KMS-11 (cell line): Measurements from ENCODE around the gene DBN1.

Experiments used
- H2AFZ ChIP-seq: fragments of 200-600 bp; sonication (generic); 2 replicates; pipeline ENCODE4 v1.6.1; 2016; ENCODE audit warnings: antibody characterized with exemption, mixed run types, low read depth
- H3K27ac ChIP-seq: fragments of 200-600 bp; sonication (generic); 2 replicates; pipeline ENCODE4 v1.6.1; 2016; ENCODE audit warnings: mild to moderate bottlenecking, mixed run types
- H3K27me3 ChIP-seq: fragments of 200-600 bp; sonication (generic); 2 replicates; pipeline ENCODE4 v1.6.1; 2017; ENCODE audit warnings: mild to moderate bottlenecking, low read depth, mixed run types, moderate library complexity; ENCODE audit not compliant: insufficient read depth
- H3K36me3 ChIP-seq: fragments of 200-600 bp; sonication (generic); 2 replicates; pipeline ENCODE4 v1.6.1; 2017; ENCODE audit warnings: mild to moderate bottlenecking, mixed run types; ENCODE audit not compliant: insufficient read depth
- H3K4me1 ChIP-seq: fragments of 200-600 bp; sonication (generic); 2 replicates; pipeline ENCODE4 v1.6.1; 2016; ENCODE audit warnings: mild to moderate bottlenecking, low read depth, mixed run types; ENCODE audit not compliant: poor library complexity, severe bottlenecking
- H3K4me2 ChIP-seq: fragments of 200-600 bp; sonication (generic); 2 replicates; pipeline ENCODE4 v1.7.0; 2016; ENCODE audit warnings: mild to moderate bottlenecking, mixed run types
- H3K4me3 ChIP-seq: fragments of 200-600 bp; sonication (generic); IDR thresholded peaks from 2 replicates; pipeline ENCODE4 v1.6.1; 2017; ENCODE audit warnings: low read depth, low read length, mixed read lengths; ENCODE audit not compliant: insufficient read depth
- H3K79me2 ChIP-seq: fragments of 200-600 bp; sonication (generic); 2 replicates; pipeline ENCODE4 v1.6.1; 2016; ENCODE audit warnings: low read depth, mixed run types; ENCODE audit not compliant: insufficient read depth
- H3K9ac ChIP-seq: fragments of 200-600 bp; sonication (generic); 2 replicates; pipeline ENCODE4 v1.6.1; 2016; ENCODE audit warnings: mild to moderate bottlenecking, mixed run types
- H4K20me1 ChIP-seq: fragments of 200-600 bp; sonication (generic); 2 replicates; pipeline ENCODE4 v1.6.1; 2016; ENCODE audit warnings: mild to moderate bottlenecking, mixed run types; ENCODE audit not compliant: insufficient read depth
- CTCF ChIP-seq: fragments of 200-600 bp; sonication (generic); conservative IDR thresholded peaks from 2 replicates; pipeline ENCODE4 v1.6.1; 2017; ENCODE audit warnings: low read depth, mild to moderate bottlenecking, antibody characterized with exemption, low read length, moderate library complexity, mixed read lengths

The DBN1 gene

GRCh38 chr5:177516601-177517568 is 43.5 kb upstream of the DBN1 start, which contains the start of gene DDX41:
Gene DDX41, minus strand, starts transcription at chr5:177516961. Its CDS starts 16 bp downstream, at chr5:177516945.
- peak within 1 kb of the TSS; percentile 73 for H2AFZ ChIP-seq
- no peaks in the 10 kb centered on the region for H4K20me1 ChIP-seq

GRCh38 chr5:177515580-177515979 is 42.1 kb upstream of the DBN1 start:
- Histone ChIP-seq H4K20me1 (no peaks in the 10 kb centered on the region), H3K4me3 (no peak overlapping the region), H3K27me3 (no peaks in the 10 kb centered on the region), H2AFZ (no peak overlapping the region), H3K27ac (no peak overlapping the region), H3K4me1 (peaks cover 3% of the 10 kb centered on the region), H3K79me2 (0 out of 2 replicates have a peak, but pooled peaks cover 8% of the 10 kb centered on the region), H3K36me3 (no peaks in the 10 kb centered on the region), H3K4me2 (peak overlapping the region; percentile 66), H3K9ac (no peak overlapping the region)
- no peak for TF ChIP-seq CTCF

More at GRCh38 chr5:177516601-177517568, 43.5 kb upstream of the DBN1 start, which contains the start of gene DDX41:
- TF ChIP-seq CTCF, result no peak
- Histone ChIP-seq H3K4me1 (peaks cover 3% of the 10 kb centered on the region), H3K4me2 (peak within 1 kb of the TSS; percentile 66), H3K4me3 (no peak within 1 kb of the TSS), H3K27me3 (no peaks in the 10 kb centered on the region), H3K79me2 (0 out of 2 replicates have a peak, but pooled peaks cover 8% of the 10 kb centered on the region), H3K36me3 (no peaks in the 10 kb centered on the region), H3K27ac (no peak within 1 kb of the TSS; the same call in 1 of the 2 replicates), H3K9ac (peak within 1 kb of the TSS; percentile 44; the same call in 1 of the 2 replicates)

- Histone ChIP-seq H3K4me2 (no peak overlapping the region), H3K4me3 (no peak overlapping the region), H3K9ac (no peak overlapping the region), H3K27me3 (no peaks in the 10 kb centered on the region), H2AFZ (no peak overlapping the region), H3K27ac (no peak overlapping the region), H3K79me2 (0 out of 2 replicates have a peak, but pooled peaks cover 8% of the 10 kb centered on the region), H3K36me3 (no peaks in the 10 kb centered on the region), H3K4me1 (peaks cover 3% of the 10 kb centered on the region), H4K20me1 (no peaks in the 10 kb centered on the region)
- no peak for TF ChIP-seq CTCF
Observed at GRCh38 chr5:177514541-177514940, 41.1 kb upstream of the DBN1 start.

GRCh38 chr5:177513500-177513899 is 40.1 kb upstream of the DBN1 start:
- Histone ChIP-seq H3K4me3 (no peak overlapping the region), H2AFZ (no peak overlapping the region), H3K27me3 (no peaks in the 10 kb centered on the region), H3K27ac (no peak overlapping the region), H4K20me1 (no peaks in the 10 kb centered on the region), H3K36me3 (no peaks in the 10 kb centered on the region), H3K79me2 (0 out of 2 replicates have a peak, but pooled peaks cover 8% of the 10 kb centered on the region), H3K4me1 (no peaks in the 10 kb centered on the region), H3K4me2 (no peak overlapping the region), H3K9ac (no peak overlapping the region)
- no peak for TF ChIP-seq CTCF
